Measurements from ENCODE around the gene HSD17B2.

HSD17B2 gene

DNA sequence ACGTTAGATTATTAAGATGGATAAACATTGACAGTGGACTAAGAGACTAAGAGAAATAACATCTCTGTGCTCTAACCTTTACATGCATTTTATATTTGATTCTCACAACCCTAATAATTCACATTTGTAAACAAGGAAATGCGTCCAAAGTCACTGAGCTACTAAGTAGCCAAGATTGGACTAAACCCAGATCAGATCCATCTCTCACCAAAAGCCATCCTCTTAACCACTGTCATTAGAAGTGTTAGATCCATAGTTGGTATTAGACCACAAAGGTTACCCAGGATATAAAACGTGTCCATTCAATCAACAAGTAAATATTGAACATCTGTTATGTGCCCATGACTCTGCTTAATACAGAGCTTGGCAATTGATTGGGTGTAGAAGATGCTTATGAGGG lies 5.2 kb downstream of the HSD17B2 start:
- H3K27ac ChIP-seq: no peak overlapping the region

DNA sequence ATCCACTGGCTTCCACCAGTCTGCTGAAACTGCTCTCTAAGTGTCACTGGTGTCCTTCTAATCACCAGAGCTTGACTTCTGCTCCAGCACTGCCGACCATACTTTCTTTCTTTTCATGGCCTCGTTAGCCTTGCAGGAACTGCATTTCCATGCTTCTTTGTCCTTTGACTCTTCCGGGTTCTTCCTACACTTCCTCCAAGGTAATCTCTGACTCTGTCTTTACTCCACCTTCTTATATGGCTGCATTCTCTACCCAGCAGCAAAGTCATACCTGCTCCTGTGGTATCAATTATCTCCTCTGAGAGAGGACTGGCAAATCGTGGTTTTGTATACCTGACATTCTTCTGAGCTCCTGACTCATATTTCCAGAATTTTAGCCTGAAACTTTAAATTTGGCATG lies 6.5 kb downstream of the HSD17B2 start:
- H3K4me1 ChIP-seq (ENCODE audit: control insufficient read depth in 1 of 2, insufficient read depth in 1 of 2, low read depth in 1 of 2, low read length in 1 of 2): no peaks in the 10 kb centered on the region
- no peaks in the 10 kb centered on the region for H3K36me3 ChIP-seq
- H3K9me3 ChIP-seq: no peaks in the 10 kb centered on the region
- TF ChIP-seq, protein P1, sequence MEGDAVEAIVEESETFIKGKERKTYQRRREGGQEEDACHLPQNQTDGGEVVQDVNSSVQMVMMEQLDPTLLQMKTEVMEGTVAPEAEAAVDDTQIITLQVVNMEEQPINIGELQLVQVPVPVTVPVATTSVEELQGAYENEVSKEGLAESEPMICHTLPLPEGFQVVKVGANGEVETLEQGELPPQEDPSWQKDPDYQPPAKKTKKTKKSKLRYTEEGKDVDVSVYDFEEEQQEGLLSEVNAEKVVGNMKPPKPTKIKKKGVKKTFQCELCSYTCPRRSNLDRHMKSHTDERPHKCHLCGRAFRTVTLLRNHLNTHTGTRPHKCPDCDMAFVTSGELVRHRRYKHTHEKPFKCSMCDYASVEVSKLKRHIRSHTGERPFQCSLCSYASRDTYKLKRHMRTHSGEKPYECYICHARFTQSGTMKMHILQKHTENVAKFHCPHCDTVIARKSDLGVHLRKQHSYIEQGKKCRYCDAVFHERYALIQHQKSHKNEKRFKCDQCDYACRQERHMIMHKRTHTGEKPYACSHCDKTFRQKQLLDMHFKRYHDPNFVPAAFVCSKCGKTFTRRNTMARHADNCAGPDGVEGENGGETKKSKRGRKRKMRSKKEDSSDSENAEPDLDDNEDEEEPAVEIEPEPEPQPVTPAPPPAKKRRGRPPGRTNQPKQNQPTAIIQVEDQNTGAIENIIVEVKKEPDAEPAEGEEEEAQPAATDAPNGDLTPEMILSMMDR (IDR thresholded peaks at IDR 0.05): no peak
- H3K27me3 ChIP-seq: peaks cover 44% of the 10 kb centered on the region
- no peak overlapping the region for H3K27ac ChIP-seq
- H3K4me3 ChIP-seq (ENCODE audit: low read depth in 1 of 2, low read length in 1 of 2): no peak overlapping the region

More for the DNA sequence above, 5.2 kb downstream of the HSD17B2 start:
- no peaks in the 10 kb centered on the region for H3K36me3 ChIP-seq
- no peak overlapping the region for H3K4me3 ChIP-seq (ENCODE audit: low read depth in 1 of 2, low read length in 1 of 2)
- no peaks in the 10 kb centered on the region for H3K9me3 ChIP-seq
- TF ChIP-seq, protein P1 (IDR thresholded peaks at IDR 0.05): no peak
- H3K27me3 ChIP-seq: peaks cover 44% of the 10 kb centered on the region
- H3K4me1 ChIP-seq (ENCODE audit: control insufficient read depth in 1 of 2, insufficient read depth in 1 of 2, low read depth in 1 of 2, low read length in 1 of 2): no peaks in the 10 kb centered on the region

DNA sequence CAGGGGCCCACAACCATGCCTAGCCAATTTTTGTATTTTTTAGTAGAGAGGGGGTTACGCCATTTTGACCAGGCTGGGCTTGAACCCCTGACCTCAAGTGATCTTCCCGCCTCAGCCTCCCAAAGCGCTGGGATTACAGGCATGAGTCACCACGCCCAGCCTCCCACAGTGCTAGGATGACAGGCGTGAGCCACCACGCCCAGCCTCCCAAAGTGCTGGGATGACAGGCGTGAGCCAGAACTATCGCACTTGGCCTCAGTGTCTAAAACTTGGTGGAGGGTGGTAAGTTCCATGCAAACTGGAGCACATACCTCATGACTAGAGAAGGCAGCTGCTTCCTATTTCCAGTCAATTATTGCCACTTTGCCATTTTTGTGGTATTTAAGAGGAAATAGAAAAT lies 7.1 kb downstream of the HSD17B2 start:
- TF ChIP-seq, protein P1 (IDR thresholded peaks at IDR 0.05): no peak
- no peak overlapping the region for H3K4me3 ChIP-seq (ENCODE audit: low read depth in 1 of 2, low read length in 1 of 2)
- no peaks in the 10 kb centered on the region for H3K9me3 ChIP-seq
- no peaks in the 10 kb centered on the region for H3K36me3 ChIP-seq
- H3K27me3 ChIP-seq: peaks cover 47% of the 10 kb centered on the region
- H3K27ac ChIP-seq: no peak overlapping the region
- H3K4me1 ChIP-seq (ENCODE audit: control insufficient read depth in 1 of 2, insufficient read depth in 1 of 2, low read depth in 1 of 2, low read length in 1 of 2): no peaks in the 10 kb centered on the region

DNA sequence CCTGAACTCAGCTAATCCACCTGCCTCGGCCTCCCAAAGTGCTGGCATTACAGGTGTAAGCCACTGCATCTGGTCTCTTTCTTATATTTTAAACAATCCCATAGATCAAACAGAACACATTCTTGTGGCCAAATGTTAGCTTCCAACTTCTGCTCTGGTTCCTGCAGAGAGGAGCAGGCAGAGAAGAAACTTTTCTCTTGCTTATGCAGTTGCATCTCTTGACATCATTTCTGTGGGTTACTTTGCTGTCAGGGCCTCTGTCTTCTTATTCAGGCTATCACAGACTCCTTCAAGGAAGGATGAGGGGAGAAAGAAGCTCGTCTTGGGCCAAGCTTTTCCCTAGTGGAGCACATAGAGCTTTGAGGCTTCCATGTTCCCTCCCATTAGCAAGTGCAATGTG lies 7.8 kb downstream of the HSD17B2 start:
- H3K4me1 ChIP-seq (ENCODE audit: control insufficient read depth in 1 of 2, insufficient read depth in 1 of 2, low read depth in 1 of 2, low read length in 1 of 2): no peaks in the 10 kb centered on the region
- H3K4me3 ChIP-seq (ENCODE audit: low read depth in 1 of 2, low read length in 1 of 2): no peak overlapping the region
- H3K27ac ChIP-seq: no peak overlapping the region
- H3K27me3 ChIP-seq: peaks cover 50% of the 10 kb centered on the region
- H3K9me3 ChIP-seq: no peaks in the 10 kb centered on the region
- H3K36me3 ChIP-seq: no peaks in the 10 kb centered on the region
- TF ChIP-seq, protein P1 (IDR thresholded peaks at IDR 0.05): no peak

DNA sequence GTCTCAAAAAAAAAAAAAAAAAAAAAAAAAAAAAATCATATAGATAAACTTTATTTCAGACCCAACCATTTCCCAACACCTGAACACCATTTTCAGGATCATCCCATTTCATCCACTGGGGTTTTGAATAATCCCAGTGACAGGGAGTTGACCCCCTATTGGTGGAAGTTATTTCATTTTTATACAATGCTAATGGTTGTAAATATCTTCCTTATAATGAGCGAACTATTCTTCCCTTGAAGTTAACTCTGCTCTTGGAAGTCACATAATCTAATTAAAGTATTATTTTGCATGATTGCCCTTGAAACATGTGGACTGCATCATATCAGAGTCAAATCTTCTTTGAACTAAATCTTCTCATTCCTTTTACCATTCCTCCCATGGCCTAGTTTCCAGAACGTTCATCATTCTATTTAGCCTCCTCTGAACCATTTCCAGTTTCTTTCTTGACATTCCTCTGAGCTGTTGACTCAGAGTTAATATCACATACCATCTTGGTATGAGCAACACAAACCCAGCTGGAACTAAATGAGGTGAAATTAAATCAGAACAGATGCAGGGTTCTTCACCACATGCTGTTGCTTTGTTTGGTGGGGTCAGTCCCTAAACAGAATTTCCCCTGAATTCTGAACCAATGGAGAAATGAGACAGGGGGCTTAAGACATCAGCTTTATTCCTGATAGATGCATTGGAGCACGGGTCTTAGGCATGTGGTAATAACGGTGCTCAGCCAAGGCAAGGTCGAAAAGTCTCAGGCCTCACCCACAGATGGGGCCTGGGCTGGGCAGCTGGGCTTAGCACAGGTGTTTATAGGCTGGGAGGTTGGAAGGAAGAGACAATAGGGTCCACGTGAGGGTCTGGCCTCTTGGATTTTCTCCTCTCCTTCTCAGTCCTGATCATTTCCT lies 8.9 kb downstream of the HSD17B2 start:
- TF ChIP-seq, protein P1 (IDR thresholded peaks at IDR 0.05): no peak
- H3K4me3 ChIP-seq (ENCODE audit: low read depth in 1 of 2, low read length in 1 of 2): no peak overlapping the region
- H3K36me3 ChIP-seq: no peaks in the 10 kb centered on the region
- H3K4me1 ChIP-seq (ENCODE audit: control insufficient read depth in 1 of 2, insufficient read depth in 1 of 2, low read depth in 1 of 2, low read length in 1 of 2): no peaks in the 10 kb centered on the region
- H3K9me3 ChIP-seq: no peaks in the 10 kb centered on the region
- H3K27ac ChIP-seq: no peak overlapping the region
- peaks cover 51% of the 10 kb centered on the region for H3K27me3 ChIP-seq
